ENCODE measurements around the gene ZNF580. TPM values are rescaled to one million over a fixed set of nuclear protein-coding genes. Genes with fewer than 3 reads are reported as not detected.

ZNF580 gene
- total RNA-seq, 1 experiment from 2014 or later = 22.8 TPM

GRCh38 chr19:55688422-55689218 is 47.8 kb downstream of the ZNF580 start:
- Histone ChIP-seq H2AK5ac (ENCODE audit: insufficient read length, low read length) (no peak overlapping the region), H2BK15ac (ENCODE audit: low read depth, low read length) (no peak overlapping the region), H3K56ac (ENCODE audit: insufficient read length, low read depth, low read length) (no peak overlapping the region), H3T11ph (ENCODE audit: low read length) (no peak overlapping the region), H3K9ac (ENCODE audit: extremely low read depth, insufficient read length, low read length) (no peak overlapping the region), H2BK20ac (ENCODE audit: low read depth, low read length, poor library complexity, severe bottlenecking) (no peak overlapping the region), H3K4ac (ENCODE audit: low read depth, low read length) (no peak overlapping the region), H4K20me1 (ENCODE audit: control insufficient read depth, insufficient read depth, insufficient read length) (no peaks in the 10 kb centered on the region), H2BK12ac (ENCODE audit: insufficient read length, low read depth, low read length) (no peak overlapping the region), H3K9me3 (ENCODE audit: control insufficient read depth, low read depth, low read length) (no peaks in the 10 kb centered on the region), H3K23me2 (ENCODE audit: insufficient read length, low read depth, low read length, poor library complexity, severe bottlenecking) (no peaks in the 10 kb centered on the region), H3K18ac (ENCODE audit: insufficient read length, low read depth, low read length) (no peak overlapping the region), H4K91ac (ENCODE audit: insufficient read length, low read depth, low read length) (no peak overlapping the region), H3K79me1 (ENCODE audit: insufficient read depth, low read depth, low read length, poor library complexity, severe bottlenecking) (no peaks in the 10 kb centered on the region), H2BK5ac (ENCODE audit: insufficient read length, low read length) (no peak overlapping the region), H3K14ac (ENCODE audit: insufficient read depth, low read length) (no peak overlapping the region), H3K79me2 (ENCODE audit: insufficient read depth, low read length) (no peaks in the 10 kb centered on the region), H3K27ac (ENCODE audit: insufficient read length, low read depth, low read length) (no peak overlapping the region), H4K5ac (ENCODE audit: insufficient read length, low read depth, low read length) (no peak overlapping the region), H4K8ac (replicated peaks; ENCODE audit: insufficient read length, low read depth, low read length) (no peak overlapping the region), H3K27me3 (ENCODE audit: insufficient read depth, low read length) (no peaks in the 10 kb centered on the region), H3K4me1 (ENCODE audit: insufficient read depth, low read length) (no peaks in the 10 kb centered on the region), H3K4me2 (ENCODE audit: insufficient read depth, insufficient read length, low read length) (no peak overlapping the region), H2AFZ (ENCODE audit: low read length) (no peak overlapping the region), H3K23ac (ENCODE audit: insufficient read length, low read depth, low read length) (no peak overlapping the region), H2BK120ac (ENCODE audit: low read depth, low read length, poor library complexity, severe bottlenecking) (no peak overlapping the region)
- no peak for DNase-seq
- Mint-ChIP-seq H3K9me3 (no peaks in the 10 kb centered on the region; a peak in 1 of 5 replicates), H3K27ac (peak overlapping the region in 1 of 3 experiments; percentile 97; a peak in 1 of 7 replicates), H3K4me1 (no peaks in the 10 kb centered on the region), H3K36me3 (ENCODE audit: insufficient read depth in 1 of 3, low read depth in 3 of 3) (peaks cover 28 to 62% (median 51%) of the 10 kb centered on the region in 3 experiments), H3K4me3 (no peak overlapping the region; a peak in 1 of 5 replicates), H3K27me3 (ENCODE audit: low read depth) (no peaks in the 10 kb centered on the region)
- TF ChIP-seq CTCF (conservative IDR thresholded peaks at IDR 0.05) = no peak
- no CpG with 5 or more reads among the region's 27 CpGs for WGBS (ENCODE audit: extremely low coverage, insufficient read length, low lambda C conversion rate)
